DND-41 (cell line): ENCODE results near the gene ZCCHC14.

Experiments
- ATAC-seq: fragments of 200-7000 bp; cut with Tn5 transposase; 3 replicates; pipeline ENCODE4 v1.9.1; 2021; ENCODE audit warnings: low read depth; ENCODE audit not compliant: insufficient read depth
- DNase-seq: peaks from one replicate; pipeline ENCODE4 v3.0.0-alpha.2; 2020
- H2AFZ ChIP-seq: 2 replicates; pipeline ENCODE4 v1.6.0; 2012; ENCODE audit warnings: low read depth, low read length
- H3K27ac ChIP-seq: 2 replicates; pipeline ENCODE4 v1.5.1; 2012; ENCODE audit warnings: low read length, inconsistent platforms
- H3K27me3 ChIP-seq: fragments of 200-600 bp; sonication (generic); 2 replicates; pipeline ENCODE4 v1.6.0; 2012; ENCODE audit warnings: low read length, mild to moderate bottlenecking, inconsistent platforms; ENCODE audit not compliant: insufficient read depth, poor library complexity
- H3K36me3 ChIP-seq: 2 replicates; pipeline ENCODE4 v1.5.1; 2012; ENCODE audit warnings: low read length, inconsistent platforms; ENCODE audit not compliant: insufficient read depth
- H3K4me1 ChIP-seq: 2 replicates; pipeline ENCODE4 v1.5.1; 2012; ENCODE audit warnings: mild to moderate bottlenecking, low read length; ENCODE audit not compliant: insufficient read depth
- H3K4me2 ChIP-seq: 2 replicates; pipeline ENCODE4 v1.6.0; 2012; ENCODE audit warnings: mild to moderate bottlenecking, moderate library complexity, low read length, inconsistent platforms; ENCODE audit not compliant: insufficient read depth
- H3K4me3 ChIP-seq, 2 experiments: fragments of 200-600 bp in 1 of 2; shearing (Covaris generic) in 1 of 2; 2 replicates each; pipeline ENCODE4 v1.5.1; 2012 to 2016; ENCODE audit warnings: inconsistent platforms in 2 of 2, low read length in 2 of 2, mild to moderate bottlenecking in 2 of 2, low read depth in 1 of 2, moderate library complexity in 1 of 2
- H3K79me2 ChIP-seq: 2 replicates; pipeline ENCODE4 v1.6.0; 2012; ENCODE audit warnings: low read length, inconsistent platforms; ENCODE audit not compliant: insufficient read depth
- H3K9ac ChIP-seq: 2 replicates; pipeline ENCODE4 v1.6.0; 2012; ENCODE audit warnings: low read depth, mild to moderate bottlenecking, inconsistent platforms, low read length, moderate library complexity
- H3K9me3 ChIP-seq: 2 replicates; pipeline ENCODE4 v1.5.1; 2012; ENCODE audit warnings: low read length, moderate library complexity, mild to moderate bottlenecking, inconsistent platforms; ENCODE audit not compliant: insufficient read depth, severe bottlenecking
- H4K20me1 ChIP-seq: 2 replicates; pipeline ENCODE4 v1.6.0; 2012; ENCODE audit warnings: low read length; ENCODE audit not compliant: insufficient read depth
- CTCF ChIP-seq: IDR thresholded peaks from 2 replicates; pipeline ENCODE4 v1.5.1; 2012; ENCODE audit warnings: borderline replicate concordance, low read length, moderate library complexity, mild to moderate bottlenecking; ENCODE audit not compliant: poor library complexity, severe bottlenecking; ENCODE audit errors: extremely low read depth
- EZH2 ChIP-seq: IDR thresholded peaks from 3 replicates; pipeline ENCODE4 v1.6.1; 2012; ENCODE audit warnings: borderline replicate concordance, low read depth, mild to moderate bottlenecking, moderate library complexity, low read length, inconsistent platforms; ENCODE audit not compliant: severe bottlenecking

Gene ZCCHC14

GRCh38 chr16:87461466-87461991 lies 31.3 kb downstream of the ZCCHC14 start:
- H4K20me1 ChIP-seq = no peaks in the 10 kb centered on the region; the same call in 1 of the 2 replicates

GRCh38 chr16:87460936-87461335 lies 31.9 kb downstream of the ZCCHC14 start:
- TF ChIP-seq EZH2 (no peak), CTCF (no peak)
- Histone ChIP-seq H3K4me2 (no peak overlapping the region), H3K36me3 (no peaks in the 10 kb centered on the region), H3K9me3 (no peaks in the 10 kb centered on the region), H3K27me3 (peaks cover 6% of the 10 kb centered on the region), H3K27ac (no peak overlapping the region), H3K9ac (no peak overlapping the region), H2AFZ (no peak overlapping the region), H4K20me1 (no peaks in the 10 kb centered on the region), H3K4me3 (no peak overlapping the region), H3K4me1 (peaks cover 17% of the 10 kb centered on the region), H3K79me2 (no peaks in the 10 kb centered on the region)
- DNase-seq = no peak
- ATAC-seq = no peak

More at GRCh38 chr16:87461466-87461991, 31.3 kb downstream of the ZCCHC14 start:
- Histone ChIP-seq H3K27ac (no peak overlapping the region), H3K27me3 (peaks cover 6% of the 10 kb centered on the region), H3K4me2 (no peak overlapping the region), H3K79me2 (no peaks in the 10 kb centered on the region), H3K4me3 (no peak overlapping the region), H3K9ac (no peak overlapping the region), H3K9me3 (no peaks in the 10 kb centered on the region), H2AFZ (no peak overlapping the region), H3K36me3 (no peaks in the 10 kb centered on the region), H3K4me1 (peaks cover 17% of the 10 kb centered on the region)
- ATAC-seq (no peak), DNase-seq (no peak)
- TF ChIP-seq CTCF (no peak), EZH2 (no peak)

- no peak for ATAC-seq
These were observed 33.0 kb downstream of the ZCCHC14 start for GRCh38 chr16:87459833-87460232.

More at GRCh38 chr16:87459833-87460232, 33.0 kb downstream of the ZCCHC14 start:
- TF ChIP-seq EZH2 (no peak), CTCF (no peak)
- Histone ChIP-seq H3K36me3 (no peaks in the 10 kb centered on the region), H2AFZ (no peak overlapping the region), H3K27me3 (peaks cover 9% of the 10 kb centered on the region), H3K4me1 (peaks cover 9% of the 10 kb centered on the region), H3K9me3 (no peaks in the 10 kb centered on the region), H3K4me3 (no peak overlapping the region), H3K27ac (no peak overlapping the region), H4K20me1 (no peaks in the 10 kb centered on the region), H3K9ac (no peak overlapping the region), H3K79me2 (no peaks in the 10 kb centered on the region), H3K4me2 (no peak overlapping the region)
- no peak for DNase-seq
